ENCODE measurements around the gene FBXW4. TPM values are rescaled to one million over a fixed set of nuclear protein-coding genes. Genes with fewer than 3 reads are reported as not detected.
"Not testable (repeated sequence)": the region's sequence is repeated elsewhere in the genome, so short reads cannot be mapped to it uniquely, and the experiment has no call there.

FBXW4 gene
- total RNA-seq, 1 experiment from 2014 or later = 5.8 TPM

DNA sequence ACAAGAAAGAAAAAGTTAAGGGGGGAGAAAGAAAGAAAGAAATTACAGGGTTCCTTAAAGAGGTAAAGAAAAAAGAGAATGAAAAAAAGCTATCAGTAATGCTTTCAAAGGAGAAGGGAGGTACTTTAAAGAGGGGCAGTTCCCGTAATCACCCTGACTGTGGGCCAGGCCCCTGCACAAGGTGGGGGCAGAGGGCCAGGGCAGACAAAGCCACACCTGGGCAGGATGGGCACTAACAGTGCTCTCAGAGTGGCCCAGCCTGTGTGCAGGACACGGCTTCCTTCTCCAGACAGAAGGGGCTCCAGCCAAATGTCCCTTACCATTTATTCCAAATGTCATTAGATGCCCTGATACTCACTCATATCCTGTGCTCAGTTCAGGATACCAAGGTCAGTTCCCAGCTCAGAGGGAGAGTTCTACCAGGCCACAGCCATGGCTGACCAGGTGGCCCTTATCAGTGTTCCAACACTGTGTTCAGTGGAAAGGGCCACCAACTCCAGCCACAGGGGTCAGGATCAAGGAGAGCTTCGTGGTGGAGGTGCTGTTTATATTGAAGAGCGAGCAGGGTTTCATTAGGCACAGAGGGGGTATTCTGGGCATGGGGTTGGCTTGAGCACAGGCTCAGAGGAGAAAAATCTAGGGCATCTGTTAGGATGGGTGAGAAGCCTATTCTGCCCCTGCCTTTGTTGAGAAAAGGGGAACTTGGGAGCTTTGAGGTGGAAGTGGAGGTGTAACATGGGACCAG is 77.0 kb downstream of the FBXW4 start:
- DNase-seq (ENCODE audit: low read depth) = no peak

GRCh38 chr10:101617102-101617823 is 77.7 kb downstream of the FBXW4 start:
- no peak for DNase-seq (ENCODE audit: low read depth)

DNA sequence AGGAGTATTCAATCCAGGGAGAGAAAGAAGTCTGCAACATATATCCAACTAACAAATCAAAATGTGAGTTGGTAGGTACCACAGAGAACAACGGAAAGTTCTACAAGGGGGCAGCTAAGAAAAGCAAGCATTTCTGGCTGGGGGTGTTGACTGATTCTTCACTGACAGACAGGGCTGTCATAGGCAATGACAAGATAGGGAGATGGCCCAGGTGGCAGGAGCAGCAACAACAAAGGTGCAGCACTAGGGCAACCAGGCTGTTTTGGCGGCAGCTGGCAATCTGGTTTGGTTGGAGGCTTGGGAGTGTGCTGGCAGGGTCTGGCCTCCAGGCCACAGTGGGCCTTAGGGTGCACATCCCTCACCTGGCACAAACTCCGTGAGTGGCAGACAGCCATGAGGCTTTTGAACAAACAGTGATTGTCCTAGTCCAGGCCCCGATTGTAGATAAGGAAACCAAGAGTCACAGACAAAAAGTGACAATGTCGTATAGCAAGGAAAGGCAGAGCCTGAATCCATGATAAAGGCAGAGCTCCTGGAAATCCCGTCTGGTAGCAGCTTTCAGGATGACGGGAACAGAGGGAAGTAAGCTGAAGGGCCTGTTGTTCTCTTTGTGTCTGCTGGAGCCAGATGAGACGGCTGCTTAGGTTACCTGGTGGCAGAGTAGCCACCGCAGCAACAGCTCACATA is 78.4 kb downstream of the FBXW4 start:
- DNase-seq (ENCODE audit: low read depth) = no peak

DNA sequence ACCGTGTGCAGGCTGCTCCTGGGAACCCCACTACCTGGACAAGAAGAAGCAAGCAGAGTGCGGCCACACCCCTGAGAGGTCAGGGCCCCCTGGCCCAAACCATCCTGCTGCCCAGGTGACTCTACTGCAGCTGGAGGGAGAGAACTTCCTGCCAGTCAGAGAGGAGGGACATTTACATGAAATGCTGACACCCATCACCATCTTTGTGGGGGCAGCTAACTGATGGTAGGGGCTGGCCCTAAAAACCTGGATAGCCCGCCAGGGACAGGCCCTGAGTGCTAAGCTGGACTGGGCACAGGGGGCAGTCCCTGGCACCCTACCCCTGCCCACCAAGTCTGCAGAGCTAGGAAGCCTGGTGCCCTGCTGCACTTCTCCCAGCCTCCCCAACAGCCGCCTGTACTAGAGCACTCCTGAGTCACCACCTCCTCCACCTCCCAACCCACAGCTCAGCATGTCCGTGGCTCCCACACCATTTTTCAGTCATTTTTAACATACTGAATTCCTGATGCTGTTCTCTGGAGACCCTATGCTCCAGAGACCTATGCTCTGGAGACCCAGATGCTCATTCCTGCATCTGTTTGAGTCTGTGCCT is 79.3 kb downstream of the FBXW4 start:
- no peak for DNase-seq (ENCODE audit: low read depth)

GRCh38 chr10:101614663-101615524 is 80.1 kb downstream of the FBXW4 start:
- DNase-seq (ENCODE audit: low read depth) = no peak

- no peak for DNase-seq (ENCODE audit: low read depth)
Measured at GRCh38 chr10:101613646-101614045, 81.3 kb downstream of the FBXW4 start.

DNA sequence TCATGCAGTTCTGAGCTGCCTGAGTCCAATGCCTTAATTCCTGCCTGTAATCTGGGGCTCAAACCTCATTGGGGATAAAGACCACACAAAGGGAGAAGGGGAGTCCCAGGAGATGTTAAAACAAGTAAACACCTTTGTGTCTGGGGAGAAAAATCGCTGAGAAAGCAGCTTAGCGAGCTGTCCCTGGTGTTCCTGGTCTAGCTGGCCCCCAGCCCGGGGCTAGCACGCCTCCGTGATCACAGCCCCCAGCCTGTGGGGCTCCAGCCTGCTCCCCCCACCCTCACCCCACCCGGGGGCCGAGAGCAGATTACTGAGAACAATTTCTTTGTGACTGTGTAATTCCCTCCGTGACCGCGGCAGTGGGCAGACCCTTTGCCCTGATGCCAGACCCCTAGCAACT is 82.1 kb downstream of the FBXW4 start:
- no peak for DNase-seq (ENCODE audit: low read depth)

DNA sequence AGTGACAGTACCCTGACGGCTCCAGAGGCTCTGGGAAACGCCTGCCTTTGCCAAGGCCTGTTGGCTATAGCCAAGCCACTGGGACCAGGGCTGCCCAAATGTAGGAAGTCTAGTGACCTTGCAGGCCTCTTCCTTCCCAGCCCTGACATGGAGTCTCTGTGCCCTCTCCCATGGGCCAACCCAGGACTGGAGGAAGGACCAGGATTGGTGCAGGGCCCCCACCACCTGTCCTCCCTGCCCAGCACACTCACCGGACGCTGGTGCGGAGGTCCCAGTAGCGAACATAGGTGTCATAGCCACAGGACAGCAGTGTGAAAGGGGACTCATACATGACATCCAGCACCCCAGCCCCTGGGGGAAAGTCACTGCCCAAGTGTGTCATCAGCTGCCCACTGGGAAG is 82.9 kb downstream of the FBXW4 start:
- no peak for DNase-seq (ENCODE audit: low read depth)

GRCh38 chr10:101611096-101611905 is 83.7 kb downstream of the FBXW4 start:
- peak; percentile 15 for DNase-seq (ENCODE audit: low read depth)

GRCh38 chr10:101609481-101609880 is 85.5 kb downstream of the FBXW4 start:
- no peak for DNase-seq (ENCODE audit: low read depth)

- no peak for DNase-seq (ENCODE audit: low read depth)
Measured at GRCh38 chr10:101607124-101607523, 87.8 kb downstream of the FBXW4 start.

- DNase-seq (ENCODE audit: low read depth) = peak; percentile 52
Measured at GRCh38 chr10:101602761-101603398, 92.1 kb downstream of the FBXW4 start.

- no peak for DNase-seq (ENCODE audit: low read depth)
Measured at GRCh38 chr10:101601541-101601940, 93.4 kb downstream of the FBXW4 start.

DNA sequence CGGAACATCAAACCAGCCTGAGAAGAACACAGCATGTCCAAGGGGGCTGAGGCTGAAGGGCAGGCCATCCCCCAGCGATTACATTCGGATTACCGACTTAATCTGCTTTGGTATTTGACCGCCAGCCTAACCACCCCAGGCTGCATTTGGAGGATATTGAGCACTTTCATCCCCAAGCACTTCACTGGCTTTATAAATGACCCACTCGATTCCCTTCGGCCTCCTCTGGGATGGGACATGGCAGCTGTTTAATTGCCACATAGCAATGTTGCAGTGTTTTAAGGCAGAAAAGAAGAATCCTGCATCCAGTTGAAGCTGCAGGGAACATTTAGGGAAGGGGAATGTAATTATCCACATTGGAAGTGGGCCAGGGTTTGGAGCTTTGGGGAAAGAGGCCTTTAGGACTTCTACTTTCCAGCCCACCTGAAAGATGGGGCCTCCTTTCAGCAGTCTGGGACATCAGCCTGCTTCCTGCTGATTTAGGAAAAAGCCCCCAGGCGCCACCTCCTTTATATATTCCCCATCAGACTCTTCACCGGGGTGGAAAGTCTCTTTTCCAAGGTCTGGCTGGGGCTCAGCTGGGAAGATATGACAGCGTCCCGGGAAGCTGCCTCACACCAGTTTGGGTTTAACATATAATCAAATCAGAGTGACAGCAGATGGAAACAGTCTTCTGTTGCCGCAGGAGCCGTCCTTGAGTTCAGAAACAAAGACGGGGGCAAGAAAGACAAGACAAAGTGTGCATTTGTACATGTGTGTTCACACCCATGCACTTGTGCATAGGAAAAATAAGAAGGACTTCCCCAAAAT is 97.7 kb downstream of the FBXW4 start:
- no peak for DNase-seq (ENCODE audit: low read depth)

GRCh38 chr10:101595591-101596433 is 99.2 kb downstream of the FBXW4 start:
- DNase-seq (ENCODE audit: low read depth) = no peak

DNA sequence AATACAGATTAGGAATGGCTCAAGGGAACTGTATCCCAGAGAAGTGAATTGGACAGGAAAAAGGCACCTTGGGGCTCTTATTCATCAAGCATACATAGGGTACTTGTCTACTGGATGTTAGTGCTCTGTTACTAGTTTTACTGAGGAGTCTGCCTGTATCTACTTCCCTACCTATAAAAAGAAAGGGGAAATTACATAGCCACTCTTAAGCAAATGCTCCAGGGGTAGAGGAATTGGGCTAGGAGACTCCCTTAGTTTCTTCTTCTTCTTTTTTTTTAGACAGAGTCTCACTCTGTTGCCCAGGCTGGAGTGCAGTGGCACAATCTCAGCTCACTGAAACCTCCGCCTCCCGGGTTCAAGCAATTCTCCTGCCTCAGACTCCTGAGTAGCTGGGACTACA is 101.6 kb downstream of the FBXW4 start:
- not testable (repeated sequence) for DNase-seq (ENCODE audit: low read depth)

DNA sequence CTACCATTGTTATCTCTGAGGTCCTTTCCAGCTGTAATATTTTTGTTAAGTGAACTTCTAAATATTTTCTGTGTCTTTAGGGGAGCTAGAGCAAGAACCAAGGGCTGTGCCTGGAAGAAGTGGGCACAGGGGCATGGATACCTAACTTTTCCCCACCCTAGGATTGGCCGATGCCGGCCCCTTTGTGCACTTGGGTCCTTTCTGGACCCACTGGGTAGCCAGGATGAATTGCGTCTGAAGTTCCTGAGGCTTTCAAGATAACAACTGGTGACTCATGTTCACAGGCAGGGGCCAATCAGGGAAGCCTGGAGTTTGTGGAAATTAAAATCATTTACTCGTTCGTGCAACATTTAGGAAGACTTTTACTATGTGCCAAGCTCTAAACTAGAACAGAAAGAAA is 106.1 kb downstream of the FBXW4 start:
- DNase-seq (ENCODE audit: low read depth) = peak; percentile 62

Measured in RPMI7951 (cell line).